K562 (cell line): ENCODE measurements around the gene EGFL7. TPM values are rescaled to one million over a fixed set of nuclear protein-coding genes. Genes with fewer than 3 reads are reported as not detected.

Experiments used
- BRD9 ChIP-seq: fragments of 450-650 bp; IDR thresholded peaks from 2 replicates; pipeline ENCODE4 v1.6.1; 2018; ENCODE audit warnings: low read depth; ENCODE audit not compliant: partially characterized antibody
- COPS2 ChIP-seq: fragments of 450-650 bp; conservative IDR thresholded peaks from 2 replicates; pipeline ENCODE4 v1.6.1; 2016; ENCODE audit warnings: mild to moderate bottlenecking, moderate library complexity
- DMBX1 ChIP-seq: fragments of 250-450 bp; sonication (Bioruptor Pico); IDR thresholded peaks from 2 replicates; pipeline ENCODE4 v1.8.0; 2022; ENCODE audit warnings: inconsistent platforms, mild to moderate bottlenecking, moderate library complexity, borderline replicate concordance
- ESRRA ChIP-seq: fragments of 450-650 bp; IDR thresholded peaks from 2 replicates; pipeline ENCODE4 v1.6.1; 2014; ENCODE audit warnings: low read depth, mild to moderate bottlenecking, moderate library complexity, borderline replicate concordance
- HDAC8 ChIP-seq: fragments of 450-650 bp; IDR thresholded peaks from 2 replicates; pipeline ENCODE4 v1.6.1; 2016; ENCODE audit warnings: mild to moderate bottlenecking, missing genetic modification characterization, moderate library complexity, missing compliant biosample characterization
- HLTF ChIP-seq: fragments of 450-650 bp; IDR thresholded peaks from 2 replicates; pipeline ENCODE4 v1.6.1; 2016
- HNRNPH1 ChIP-seq: fragments of 200-400 bp; formaldehyde crosslinking; optimal IDR thresholded peaks from 2 replicates; pipeline ENCODE3; 2017; ENCODE audit warnings: low read depth, mild to moderate bottlenecking, low read length, moderate library complexity
- PHB2 ChIP-seq: fragments of 450-650 bp; IDR thresholded peaks from 2 replicates; pipeline ENCODE4 v1.6.1; 2017; ENCODE audit warnings: low read depth
- RBFOX2 ChIP-seq: fragments of 200-400 bp; formaldehyde crosslinking; IDR thresholded peaks from 2 replicates; pipeline ENCODE4 v1.6.1; 2017; ENCODE audit warnings: low read depth, mild to moderate bottlenecking, low read length, moderate library complexity
- SIRT6 ChIP-seq: IDR thresholded peaks from one replicate; pipeline ENCODE4 v1.6.1; 2012; ENCODE audit warnings: low read depth, mild to moderate bottlenecking, control low read depth, inconsistent platforms, low read length, moderate library complexity
- SREBF2 ChIP-seq: sonication (generic); formaldehyde crosslinking; IDR thresholded peaks from 2 replicates; pipeline ENCODE4 v1.4.0; 2020; ENCODE audit warnings: mild to moderate bottlenecking, missing genetic modification reagents
- TBL1XR1 ChIP-seq, 2 experiments: IDR thresholded peaks; 2 replicates each; pipeline ENCODE4 v1.6.1; 2012; ENCODE audit warnings: improper control_type of control experiment in 2 of 2, low read length in 2 of 2, mild to moderate bottlenecking in 1 of 2
- TEAD2 ChIP-seq: fragments of 450-650 bp; IDR thresholded peaks from 2 replicates; pipeline ENCODE4 v1.6.1; 2016; ENCODE audit warnings: missing genetic modification characterization, control low read depth, missing compliant biosample characterization
- ZNF124 ChIP-seq: sonication (generic); formaldehyde crosslinking; IDR thresholded peaks from 2 replicates; pipeline ENCODE4 v1.8.1; 2022; ENCODE audit warnings: missing genetic modification reagents
- ZNF398 ChIP-seq: fragments of 250-450 bp; sonication (Bioruptor Pico); IDR thresholded peaks from 2 replicates; pipeline ENCODE4 v1.8.0; 2021; ENCODE audit warnings: moderate library complexity, mild to moderate bottlenecking, inconsistent platforms
- ZNF644 ChIP-seq: fragments of 200-800 bp; sonication (Bioruptor generic); IDR thresholded peaks from 2 replicates; pipeline ENCODE4 v1.6.1; 2016; ENCODE audit warnings: low read depth, missing genetic modification characterization, missing compliant biosample characterization
- ZNF764 ChIP-seq: fragments of 250-450 bp; sonication (Bioruptor Pico); IDR thresholded peaks from 2 replicates; pipeline ENCODE4 v1.4.0; 2020; ENCODE audit warnings: low read depth, mild to moderate bottlenecking, moderate library complexity
- ZNF766 ChIP-seq: fragments of 200-800 bp; sonication (Bioruptor generic); conservative IDR thresholded peaks from 2 replicates; pipeline ENCODE4 v1.6.1; 2016; ENCODE audit warnings: missing genetic modification characterization, missing compliant biosample characterization
- polyA plus RNA-seq, 8 experiments: library from polyadenylated mRNA; depleted of rRNA in 4 of 8; stranded (reverse) in 5 of 8; unstranded in 3 of 8; fragments of >200 nt; fragmentation: Nextera tagmentation in 2 of 8; fragmentation: Illumina TruSeq in 1 of 8; extraction: Ambion mirVana in 2 of 8; extraction: Trizol in 1 of 8; gene quantifications; 2 replicates each; pipeline versions ENCODE4 v1.2.1 to v1.2.3, GENCODE V29; 2011 to 2014; ENCODE audit warnings: inconsistent platforms in 1 of 8, missing spikeins in 1 of 8
- total RNA-seq, 7 experiments: library from RNA; depleted of rRNA in 6 of 7; stranded (reverse); fragments of >200 nt in 6 of 7; fragmentation: Illumina TruSeq in 2 of 7; extraction: Trizol in 2 of 7; gene quantifications; 2 replicates each; pipeline versions ENCODE4 v1.2.1 to v1.2.3, GENCODE V29; 2011 to 2021; ENCODE audit warnings: low replicate concordance in 1 of 7
- TF ChIP-seq, protein P1 (sequence below), 2 experiments: fragments of 150-350 bp in 1 of 2; IDR thresholded peaks; 2 replicates each; pipeline ENCODE4 v1.6.1; 2012 to 2016; ENCODE audit warnings: low read depth in 2 of 2, low read length in 2 of 2, mild to moderate bottlenecking in 1 of 2, moderate library complexity in 1 of 2
- TF ChIP-seq, protein P2 (sequence below): fragments of 250-450 bp; sonication (Bioruptor Pico); IDR thresholded peaks from 2 replicates; pipeline ENCODE4 v1.5.0; 2021
- TF ChIP-seq, protein P3 (sequence below): sonication (generic); formaldehyde crosslinking; IDR thresholded peaks from 2 replicates; pipeline ENCODE4 v1.8.0; 2022; ENCODE audit warnings: mild to moderate bottlenecking, low read depth, missing genetic modification reagents

The EGFL7 gene
- total and polyA plus RNA-seq, 9 of the 15 experiments (the other 6 are each of a cell fraction or from before 2014, with no cell fraction given): 1.5 to 286 (median 55.5) TPM

DNA sequence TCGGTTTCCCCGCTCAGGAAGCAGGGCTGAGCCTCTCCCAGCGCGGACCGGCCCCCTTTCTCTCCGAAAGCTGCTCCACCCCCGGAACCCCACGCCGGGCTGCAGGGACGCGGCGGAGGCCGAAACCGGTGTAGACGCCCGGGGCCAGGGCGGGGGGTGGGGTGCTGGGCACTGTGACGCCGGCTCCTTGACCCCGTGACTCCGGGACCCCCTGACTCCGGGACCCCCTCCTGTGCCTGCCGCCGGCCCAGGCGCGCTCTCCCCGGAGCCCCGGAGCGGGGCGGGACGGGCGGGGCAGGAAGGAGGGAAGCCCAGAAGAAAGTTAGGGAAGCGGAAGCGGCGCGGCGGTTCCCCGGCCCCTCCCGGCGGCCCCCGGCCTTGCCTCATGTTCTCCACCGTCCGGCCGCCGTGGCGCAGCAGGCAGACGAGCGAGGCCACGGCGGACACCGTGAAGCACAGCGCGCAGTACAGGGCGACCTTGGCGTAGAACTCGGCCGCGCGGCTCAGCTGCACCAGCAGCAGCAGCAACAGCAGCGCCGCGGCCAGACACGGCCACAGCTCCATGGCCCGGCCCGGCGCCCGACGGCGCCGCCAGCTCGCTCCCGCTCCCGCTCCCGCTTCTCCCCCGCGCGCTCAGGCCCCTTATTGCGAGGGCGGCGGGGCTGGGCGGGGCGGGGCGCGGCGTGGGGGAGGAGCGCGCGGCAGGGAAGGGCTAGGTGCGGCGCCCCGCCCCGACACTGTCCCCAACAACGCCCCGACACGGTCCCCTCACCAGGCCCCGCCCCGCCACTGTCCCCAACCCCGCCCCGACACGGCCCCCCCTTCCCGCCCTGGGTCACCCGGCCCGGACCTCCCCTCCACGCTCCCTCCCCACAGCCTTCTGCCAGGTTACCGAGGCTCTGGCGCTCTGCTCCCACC, 24.3 kb downstream of the EGFL7 start, which contains the start of gene AGPAT2 (continued):
- TF ChIP-seq DMBX1 (CRISPR knock-in tag) (no peak), HDAC8 (tag) (0 out of 2 replicates have a peak, but pooled peaks have one; percentile 45), RBFOX2 (peak; percentile 87), SIRT6 (no peak), ZNF766 (CRISPR knock-in tag) (no peak; the same call in 1 of the 2 replicates), BRD9 (no peak), ESRRA (peak; percentile 55), COPS2 (no peak), TEAD2 (tag) (no peak), ZNF644 (tag) (no peak), ZNF398 (CRISPR knock-in tag) (no peak), ZNF764 (CRISPR knock-in tag) (no peak), SREBF2 (CRISPR knock-in tag) (no peak), PHB2 (no peak), TBL1XR1 (IDR thresholded peaks at IDR 0.05; ENCODE audit: low read length in 2 of 2) (no peak), HNRNPH1 (no peak), ZNF124 (CRISPR knock-in tag) (0 out of 2 replicates have a peak, but pooled peaks have one; percentile 60), HLTF (no peak)
- TF ChIP-seq, protein P1, sequence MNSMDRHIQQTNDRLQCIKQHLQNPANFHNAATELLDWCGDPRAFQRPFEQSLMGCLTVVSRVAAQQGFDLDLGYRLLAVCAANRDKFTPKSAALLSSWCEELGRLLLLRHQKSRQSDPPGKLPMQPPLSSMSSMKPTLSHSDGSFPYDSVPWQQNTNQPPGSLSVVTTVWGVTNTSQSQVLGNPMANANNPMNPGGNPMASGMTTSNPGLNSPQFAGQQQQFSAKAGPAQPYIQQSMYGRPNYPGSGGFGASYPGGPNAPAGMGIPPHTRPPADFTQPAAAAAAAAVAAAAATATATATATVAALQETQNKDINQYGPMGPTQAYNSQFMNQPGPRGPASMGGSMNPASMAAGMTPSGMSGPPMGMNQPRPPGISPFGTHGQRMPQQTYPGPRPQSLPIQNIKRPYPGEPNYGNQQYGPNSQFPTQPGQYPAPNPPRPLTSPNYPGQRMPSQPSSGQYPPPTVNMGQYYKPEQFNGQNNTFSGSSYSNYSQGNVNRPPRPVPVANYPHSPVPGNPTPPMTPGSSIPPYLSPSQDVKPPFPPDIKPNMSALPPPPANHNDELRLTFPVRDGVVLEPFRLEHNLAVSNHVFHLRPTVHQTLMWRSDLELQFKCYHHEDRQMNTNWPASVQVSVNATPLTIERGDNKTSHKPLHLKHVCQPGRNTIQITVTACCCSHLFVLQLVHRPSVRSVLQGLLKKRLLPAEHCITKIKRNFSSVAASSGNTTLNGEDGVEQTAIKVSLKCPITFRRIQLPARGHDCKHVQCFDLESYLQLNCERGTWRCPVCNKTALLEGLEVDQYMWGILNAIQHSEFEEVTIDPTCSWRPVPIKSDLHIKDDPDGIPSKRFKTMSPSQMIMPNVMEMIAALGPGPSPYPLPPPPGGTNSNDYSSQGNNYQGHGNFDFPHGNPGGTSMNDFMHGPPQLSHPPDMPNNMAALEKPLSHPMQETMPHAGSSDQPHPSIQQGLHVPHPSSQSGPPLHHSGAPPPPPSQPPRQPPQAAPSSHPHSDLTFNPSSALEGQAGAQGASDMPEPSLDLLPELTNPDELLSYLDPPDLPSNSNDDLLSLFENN (IDR thresholded peaks at IDR 0.05; ENCODE audit: low read depth in 2 of 2, low read length in 2 of 2): no peak
- TF ChIP-seq, protein P2, sequence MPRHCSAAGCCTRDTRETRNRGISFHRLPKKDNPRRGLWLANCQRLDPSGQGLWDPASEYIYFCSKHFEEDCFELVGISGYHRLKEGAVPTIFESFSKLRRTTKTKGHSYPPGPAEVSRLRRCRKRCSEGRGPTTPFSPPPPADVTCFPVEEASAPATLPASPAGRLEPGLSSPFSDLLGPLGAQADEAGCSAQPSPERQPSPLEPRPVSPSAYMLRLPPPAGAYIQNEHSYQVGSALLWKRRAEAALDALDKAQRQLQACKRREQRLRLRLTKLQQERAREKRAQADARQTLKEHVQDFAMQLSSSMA (CRISPR knock-in tag): 0 out of 2 replicates have a peak, but pooled peaks have one; percentile 82
- TF ChIP-seq, protein P3, sequence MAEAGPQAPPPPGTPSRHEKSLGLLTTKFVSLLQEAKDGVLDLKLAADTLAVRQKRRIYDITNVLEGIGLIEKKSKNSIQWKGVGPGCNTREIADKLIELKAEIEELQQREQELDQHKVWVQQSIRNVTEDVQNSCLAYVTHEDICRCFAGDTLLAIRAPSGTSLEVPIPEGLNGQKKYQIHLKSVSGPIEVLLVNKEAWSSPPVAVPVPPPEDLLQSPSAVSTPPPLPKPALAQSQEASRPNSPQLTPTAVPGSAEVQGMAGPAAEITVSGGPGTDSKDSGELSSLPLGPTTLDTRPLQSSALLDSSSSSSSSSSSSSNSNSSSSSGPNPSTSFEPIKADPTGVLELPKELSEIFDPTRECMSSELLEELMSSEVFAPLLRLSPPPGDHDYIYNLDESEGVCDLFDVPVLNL (CRISPR knock-in tag): 0 out of 2 replicates have a peak, but pooled peaks have one; percentile 19
